HuH-7 (cell line): ENCODE measurements around the gene OR5M8.

Source experiments
- DNase-seq: peaks from one replicate; pipeline ENCODE4 v3.0.0; 2011; ENCODE audit warnings: low spot score

OR5M8 gene

GRCh38 chr11:56491270-56491669 lies at the start of gene OR5M8:
Gene OR5M8 (minus strand): TSS chr11:56491370. CDS start chr11:56491370, 0 bp downstream.
- no peak for DNase-seq

- DNase-seq = no peak
Measured at GRCh38 chr11:56533054-56533740, 42.0 kb upstream of the OR5M8 start.

- no peak for DNase-seq
Measured at GRCh38 chr11:56531856-56532255, 40.7 kb upstream of the OR5M8 start.

- DNase-seq = peak; percentile 3
Measured at GRCh38 chr11:56522008-56522407, 30.8 kb upstream of the OR5M8 start.

- DNase-seq = no peak
Measured at GRCh38 chr11:56513280-56513679, 22.1 kb upstream of the OR5M8 start.

GRCh38 chr11:56509439-56509838 lies 18.3 kb upstream of the OR5M8 start:
- no peak for DNase-seq

GRCh38 chr11:56497010-56497409 lies 5.8 kb upstream of the OR5M8 start:
- no peak for DNase-seq

- no peak for DNase-seq
Measured at GRCh38 chr11:56495117-56495516, 3.9 kb upstream of the OR5M8 start.

- DNase-seq = no peak
Measured at GRCh38 chr11:56486801-56487200, 4.4 kb downstream of the OR5M8 start.

GRCh38 chr11:56474729-56475235 lies 16.4 kb downstream of the OR5M8 start:
- DNase-seq = no peak

GRCh38 chr11:56473252-56473651 lies 17.9 kb downstream of the OR5M8 start, which contains the start of gene OR5M3:
Gene OR5M3 (minus strand): TSS chr11:56473352. CDS start chr11:56470497, 2,855 bp downstream.
- DNase-seq = no peak

- no peak for DNase-seq
Measured at GRCh38 chr11:56457076-56457475, 34.1 kb downstream of the OR5M8 start.

GRCh38 chr11:56453521-56453920 lies 37.6 kb downstream of the OR5M8 start:
- no peak for DNase-seq
